Thyroid gland (tissue), 4 donors: Measurements from ENCODE around the gene ACTRT2.

Experiments
- POLR2A ChIP-seq, 2 donors: fragments of 450-650 bp; IDR thresholded peaks; one replicate each; pipeline ENCODE4 v1.6.1; 2017; ENCODE audit warnings: antibody characterized with exemption in 2 of 2, mild to moderate bottlenecking in 2 of 2, moderate library complexity in 1 of 2
- TF ChIP-seq, protein P1 (sequence below), 6 experiments: fragments of 200-600 bp in 3 of 6; fragments of 450-650 bp in 3 of 6; sonication (generic) in 3 of 6; IDR thresholded peaks; one replicate each; pipeline ENCODE4 v1.5.1; 2016 to 2019; ENCODE audit warnings: antibody characterized with exemption in 6 of 6, mild to moderate bottlenecking in 2 of 6, inconsistent platforms in 1 of 6, moderate library complexity in 1 of 6

DNA sequence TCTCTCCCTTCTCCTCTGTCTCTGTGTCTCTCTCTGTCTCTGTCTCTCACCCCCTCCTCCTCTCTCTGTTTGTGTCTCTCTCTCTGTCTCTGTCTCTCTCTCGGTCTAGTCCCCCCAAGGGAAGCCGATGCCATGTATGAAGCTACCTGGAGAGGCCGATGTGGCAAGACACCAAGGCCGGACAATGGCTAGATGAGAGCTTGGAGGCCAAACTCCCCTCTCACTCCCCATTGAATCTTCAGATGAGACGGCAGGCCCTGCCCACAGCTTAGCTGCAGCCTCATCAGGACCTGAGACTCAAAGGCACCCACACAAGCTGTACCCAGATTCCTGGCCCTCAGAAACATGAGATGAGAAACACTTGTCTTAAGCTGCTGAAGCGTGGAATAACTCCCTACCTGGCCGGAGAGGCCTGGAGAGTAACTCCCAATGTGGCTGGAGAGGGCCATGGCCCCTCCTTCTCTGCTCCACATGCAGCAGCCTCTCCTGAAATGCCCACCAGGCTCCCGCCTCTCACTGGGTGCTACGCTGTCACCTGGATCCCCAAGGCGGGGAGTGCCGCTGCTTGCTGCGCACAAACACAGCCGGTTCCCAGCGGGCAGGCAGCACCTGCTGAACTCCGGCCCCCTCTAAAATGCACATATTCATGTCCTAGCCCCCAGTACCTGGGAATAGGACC is 7.8 kb upstream of the ACTRT2 start:
- TF ChIP-seq, protein P1, sequence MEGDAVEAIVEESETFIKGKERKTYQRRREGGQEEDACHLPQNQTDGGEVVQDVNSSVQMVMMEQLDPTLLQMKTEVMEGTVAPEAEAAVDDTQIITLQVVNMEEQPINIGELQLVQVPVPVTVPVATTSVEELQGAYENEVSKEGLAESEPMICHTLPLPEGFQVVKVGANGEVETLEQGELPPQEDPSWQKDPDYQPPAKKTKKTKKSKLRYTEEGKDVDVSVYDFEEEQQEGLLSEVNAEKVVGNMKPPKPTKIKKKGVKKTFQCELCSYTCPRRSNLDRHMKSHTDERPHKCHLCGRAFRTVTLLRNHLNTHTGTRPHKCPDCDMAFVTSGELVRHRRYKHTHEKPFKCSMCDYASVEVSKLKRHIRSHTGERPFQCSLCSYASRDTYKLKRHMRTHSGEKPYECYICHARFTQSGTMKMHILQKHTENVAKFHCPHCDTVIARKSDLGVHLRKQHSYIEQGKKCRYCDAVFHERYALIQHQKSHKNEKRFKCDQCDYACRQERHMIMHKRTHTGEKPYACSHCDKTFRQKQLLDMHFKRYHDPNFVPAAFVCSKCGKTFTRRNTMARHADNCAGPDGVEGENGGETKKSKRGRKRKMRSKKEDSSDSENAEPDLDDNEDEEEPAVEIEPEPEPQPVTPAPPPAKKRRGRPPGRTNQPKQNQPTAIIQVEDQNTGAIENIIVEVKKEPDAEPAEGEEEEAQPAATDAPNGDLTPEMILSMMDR (IDR thresholded peaks at IDR 0.05) = no peak
- TF ChIP-seq POLR2A (IDR thresholded peaks at IDR 0.05) = no peak
